Trophoblast cell (in vitro differentiated cells and primary cell): Measurements from ENCODE around the gene KCNAB2.
A peak's percentile ranks its signal among the peaks of the same experiment; 100 is the strongest.

Experiments
- DNase-seq, 2 donors: peaks; one replicate each; pipeline ENCODE4 v3.0.0-alpha.2; 2016
- H2AFZ ChIP-seq: 2 replicates; pipeline ENCODE4 v1.6.1; 2013; ENCODE audit warnings: low read length, moderate library complexity, mild to moderate bottlenecking; ENCODE audit not compliant: insufficient read depth, poor library complexity
- H2AK5ac ChIP-seq: 2 replicates; pipeline ENCODE4 v1.6.1; 2013; ENCODE audit warnings: mild to moderate bottlenecking, low read length
- H2BK120ac ChIP-seq: 2 replicates; pipeline ENCODE4 v1.6.1; 2013; ENCODE audit warnings: low read length, mild to moderate bottlenecking, moderate library complexity; ENCODE audit not compliant: insufficient read depth, poor library complexity
- H2BK12ac ChIP-seq: 2 replicates; pipeline ENCODE4 v1.6.1; 2013; ENCODE audit warnings: mild to moderate bottlenecking, low read length, moderate library complexity
- H2BK5ac ChIP-seq: 2 replicates; pipeline ENCODE4 v1.6.1; 2013; ENCODE audit warnings: low read length, low read depth, moderate library complexity, mild to moderate bottlenecking; ENCODE audit not compliant: poor library complexity
- H3K14ac ChIP-seq: 2 replicates; pipeline ENCODE4 v1.6.1; 2013; ENCODE audit warnings: mild to moderate bottlenecking, low read length
- H3K18ac ChIP-seq: 2 replicates; pipeline ENCODE4 v1.6.1; 2013; ENCODE audit warnings: mild to moderate bottlenecking, low read length
- H3K23ac ChIP-seq: 2 replicates; pipeline ENCODE4 v1.6.1; 2013; ENCODE audit warnings: low read length
- H3K27ac ChIP-seq: 2 replicates; pipeline ENCODE4 v1.5.1; 2013; ENCODE audit warnings: low read depth, mild to moderate bottlenecking, inconsistent platforms, low read length, moderate library complexity
- H3K27me3 ChIP-seq: 2 replicates; pipeline ENCODE4 v1.6.1; 2013; ENCODE audit warnings: inconsistent platforms, mild to moderate bottlenecking, low read length, moderate library complexity; ENCODE audit not compliant: insufficient read depth
- H3K36me3 ChIP-seq, 2 experiments: 1 replicate in 1 of 2; 2 replicates in 1 of 2; pipeline ENCODE4 v1.6.1; 2013; ENCODE audit warnings: low read length in 2 of 2, mild to moderate bottlenecking in 2 of 2, moderate library complexity in 1 of 2; ENCODE audit not compliant: insufficient read depth in 2 of 2, control insufficient read depth in 1 of 2
- H3K4ac ChIP-seq: 2 replicates; pipeline ENCODE4 v1.6.1; 2013; ENCODE audit warnings: low read depth, mild to moderate bottlenecking, low read length, moderate library complexity
- H3K4me1 ChIP-seq, 2 experiments: 1 replicate in 1 of 2; 2 replicates in 1 of 2; pipeline ENCODE4 v1.6.1; 2013; ENCODE audit warnings: low read length in 2 of 2, mild to moderate bottlenecking in 2 of 2, moderate library complexity in 1 of 2; ENCODE audit not compliant: insufficient read depth in 2 of 2, control insufficient read depth in 1 of 2
- H3K4me2 ChIP-seq: 2 replicates; pipeline ENCODE4 v1.6.1; 2013; ENCODE audit warnings: inconsistent platforms, mild to moderate bottlenecking, low read length, moderate library complexity
- H3K4me3 ChIP-seq: 2 replicates; pipeline ENCODE4 v1.5.1; 2013; ENCODE audit warnings: mild to moderate bottlenecking, low read depth, low read length, inconsistent platforms
- H3K79me1 ChIP-seq: one replicate; pipeline ENCODE4 v1.6.1; 2013; ENCODE audit warnings: low read length
- H3K79me2 ChIP-seq: 2 replicates; pipeline ENCODE4 v1.6.1; 2013; ENCODE audit warnings: low read length, mild to moderate bottlenecking; ENCODE audit not compliant: control insufficient read depth, insufficient read depth, poor library complexity
- H3K9ac ChIP-seq: 2 replicates; pipeline ENCODE4 v1.6.1; 2013; ENCODE audit warnings: mild to moderate bottlenecking, low read length
- H3K9me3 ChIP-seq: 2 replicates; pipeline ENCODE4 v1.6.1; 2013; ENCODE audit warnings: low read depth, mild to moderate bottlenecking, control low read depth, inconsistent platforms, low read length; ENCODE audit not compliant: insufficient read depth
- H4K12ac ChIP-seq: 2 replicates; pipeline ENCODE4 v1.6.1; 2013; ENCODE audit warnings: low read depth, mild to moderate bottlenecking, low read length, moderate library complexity
- H4K8ac ChIP-seq: 2 replicates; pipeline ENCODE4 v1.6.1; 2013; ENCODE audit warnings: low read depth, mild to moderate bottlenecking, low read length, moderate library complexity
- H4K91ac ChIP-seq: one replicate; pipeline ENCODE4 v1.6.1; 2013; ENCODE audit warnings: low read depth, mild to moderate bottlenecking, low read length, moderate library complexity
- WGBS: extraction: QIAGEN DNeasy Blood & Tissue Kit; methylation state at CpG from one replicate; pipeline ENCODE4 v1.1.7; 2013; ENCODE audit warnings: missing lambda C conversion rate; ENCODE audit not compliant: insufficient read length, insufficient coverage; ENCODE audit errors: extremely low coverage; 5-methylcytosine and 5-hydroxymethylcytosine counted together

The KCNAB2 gene

DNA sequence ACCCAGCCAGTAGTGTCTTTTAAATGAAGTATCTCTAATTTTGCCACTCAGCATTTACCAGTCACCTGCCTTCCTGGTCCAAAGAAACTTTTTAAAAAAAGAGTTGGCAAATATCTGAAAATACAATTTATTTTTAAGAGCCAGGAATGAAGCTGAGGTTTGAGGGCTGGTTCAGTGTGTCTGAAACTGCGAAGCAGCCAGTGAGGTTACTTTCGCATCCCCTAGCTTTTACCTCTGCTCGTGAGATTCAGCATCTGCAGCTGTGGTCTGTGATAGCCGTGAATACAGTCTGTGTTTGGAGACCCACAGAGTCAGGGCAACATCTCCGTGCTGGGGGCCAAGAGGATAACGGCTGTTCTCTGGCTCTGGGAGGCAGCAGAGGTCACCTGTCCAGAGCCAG is 21.3 kb upstream of the KCNAB2 start:
- Histone ChIP-seq H3K36me3 (no peaks in the 10 kb centered on the region), H3K4me1 (peaks cover 0 to 3% of the 10 kb centered on the region in 2 experiments), H2BK120ac (no peak overlapping the region), H3K27me3 (no peaks in the 10 kb centered on the region), H3K4me3 (no peak overlapping the region), H4K8ac (no peak overlapping the region), H3K23ac (no peak overlapping the region), H3K4me2 (no peak overlapping the region), H2BK12ac (no peak overlapping the region), H3K9me3 (no peaks in the 10 kb centered on the region), H3K9ac (no peak overlapping the region), H4K91ac (no peak overlapping the region), H2BK5ac (no peak overlapping the region), H3K27ac (no peak overlapping the region), H3K18ac (no peak overlapping the region), H3K4ac (no peak overlapping the region), H4K12ac (no peak overlapping the region), H3K79me2 (no peaks in the 10 kb centered on the region), H2AFZ (no peak overlapping the region), H3K14ac (no peak overlapping the region), H3K79me1 (no peaks in the 10 kb centered on the region), H2AK5ac (no peak overlapping the region)
- no peak for DNase-seq
- WGBS = no CpG with 5 or more reads among the region's 6 CpGs

DNA sequence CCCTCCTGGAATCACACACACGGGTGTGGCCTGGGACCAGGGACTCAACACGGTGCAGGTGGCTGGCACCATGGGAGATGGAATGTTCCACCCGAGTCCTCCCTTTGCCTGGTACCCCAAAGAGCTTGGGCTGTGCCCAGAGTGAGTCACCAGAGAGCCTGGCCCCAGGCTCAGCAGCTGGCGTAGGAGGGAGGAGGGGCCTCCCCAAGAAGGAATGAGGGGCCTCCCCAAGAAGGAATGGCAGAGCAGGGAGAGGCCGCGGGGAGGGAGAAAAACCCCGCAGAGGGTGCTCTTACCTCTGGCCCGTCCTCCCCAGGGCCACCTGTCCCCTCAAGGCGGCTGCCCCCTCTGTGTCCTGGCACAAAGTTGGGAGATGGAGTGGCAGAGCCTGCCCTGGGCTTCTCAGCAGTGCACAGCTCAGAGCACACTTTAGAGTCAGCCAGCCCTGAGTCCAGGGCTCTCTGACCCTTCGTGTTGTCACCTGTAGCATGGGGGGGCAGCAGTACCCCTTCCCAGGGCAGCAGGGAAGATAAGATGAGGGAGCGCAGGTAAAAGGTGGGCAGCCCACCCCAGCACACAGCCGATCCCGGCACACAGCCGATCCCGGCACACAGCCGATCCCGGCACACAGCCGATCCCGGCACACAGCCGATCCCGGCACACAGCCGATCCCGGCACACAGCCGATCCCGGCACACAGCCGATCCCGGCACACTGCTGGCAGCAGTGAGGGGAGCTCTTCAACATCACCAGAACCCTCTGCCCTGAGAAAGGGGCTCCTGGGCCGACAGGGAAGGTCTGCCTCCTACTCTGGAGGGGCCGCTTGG is 20.2 kb upstream of the KCNAB2 start:
- WGBS = no CpG with 5 or more reads among the region's 29 CpGs
- no peak overlapping the region for H2AK5ac ChIP-seq
- no peak overlapping the region for H3K4me2 ChIP-seq
- H3K27ac ChIP-seq = no peak overlapping the region
- no peak overlapping the region for H3K23ac ChIP-seq
- no peaks in the 10 kb centered on the region for H3K36me3 ChIP-seq
- no peaks in the 10 kb centered on the region for H3K9me3 ChIP-seq
- no peak overlapping the region for H2BK120ac ChIP-seq
- no peak overlapping the region for H4K91ac ChIP-seq
- no peaks in the 10 kb centered on the region for H3K27me3 ChIP-seq
- no peaks in the 10 kb centered on the region for H3K79me2 ChIP-seq
- H2BK12ac ChIP-seq = no peak overlapping the region
- no peaks in the 10 kb centered on the region for H3K79me1 ChIP-seq
- H3K4ac ChIP-seq = no peak overlapping the region
- H3K14ac ChIP-seq = no peak overlapping the region
- H3K9ac ChIP-seq = no peak overlapping the region
- no peak overlapping the region for H4K8ac ChIP-seq
- H3K4me1 ChIP-seq = peaks cover 0 to 3% of the 10 kb centered on the region in 2 experiments
- DNase-seq = no peak
- H3K18ac ChIP-seq = no peak overlapping the region
- H2BK5ac ChIP-seq = no peak overlapping the region
- H3K4me3 ChIP-seq = no peak overlapping the region
- H2AFZ ChIP-seq = no peak overlapping the region
- no peak overlapping the region for H4K12ac ChIP-seq

- Histone ChIP-seq H3K27ac (no peak overlapping the region), H3K9ac (no peak overlapping the region), H3K79me2 (no peaks in the 10 kb centered on the region), H2BK12ac (no peak overlapping the region), H3K4me1 (peaks cover 0 to 3% of the 10 kb centered on the region in 2 experiments), H2AK5ac (no peak overlapping the region), H4K8ac (no peak overlapping the region), H4K12ac (no peak overlapping the region), H2AFZ (no peak overlapping the region), H3K18ac (no peak overlapping the region), H3K27me3 (no peaks in the 10 kb centered on the region), H3K9me3 (no peaks in the 10 kb centered on the region), H3K36me3 (no peaks in the 10 kb centered on the region), H3K4ac (no peak overlapping the region), H4K91ac (no peak overlapping the region), H3K14ac (no peak overlapping the region), H3K4me3 (no peak overlapping the region), H3K23ac (no peak overlapping the region), H2BK5ac (no peak overlapping the region), H3K4me2 (no peak overlapping the region), H3K79me1 (no peaks in the 10 kb centered on the region), H2BK120ac (no peak overlapping the region)
- WGBS = no CpG with 5 or more reads among the region's 34 CpGs
- peak; percentile 43 to 50 for DNase-seq
Measured at GRCh38 chr1:6026095-6026809, 19.4 kb upstream of the KCNAB2 start.

- no peak overlapping the region for H3K4me3 ChIP-seq
- DNase-seq = no peak
- no peaks in the 10 kb centered on the region for H3K79me2 ChIP-seq
- no peaks in the 10 kb centered on the region for H3K36me3 ChIP-seq
- H3K27me3 ChIP-seq = no peaks in the 10 kb centered on the region
- no peak overlapping the region for H3K14ac ChIP-seq
- H2BK120ac ChIP-seq = no peak overlapping the region
- H3K9ac ChIP-seq = no peak overlapping the region
- no peak overlapping the region for H4K12ac ChIP-seq
- H2AK5ac ChIP-seq = no peak overlapping the region
- no peak overlapping the region for H2BK5ac ChIP-seq
- no peak overlapping the region for H4K8ac ChIP-seq
- H4K91ac ChIP-seq = no peak overlapping the region
- no peak overlapping the region for H3K4me2 ChIP-seq
- H2BK12ac ChIP-seq = no peak overlapping the region
- H3K27ac ChIP-seq = no peak overlapping the region
- peaks cover 0 to 3% of the 10 kb centered on the region in 2 experiments for H3K4me1 ChIP-seq
- no peak overlapping the region for H2AFZ ChIP-seq
- WGBS = no CpG with 5 or more reads among the region's 10 CpGs
- no peaks in the 10 kb centered on the region for H3K79me1 ChIP-seq
- H3K4ac ChIP-seq = no peak overlapping the region
- H3K23ac ChIP-seq = no peak overlapping the region
- no peaks in the 10 kb centered on the region for H3K9me3 ChIP-seq
- no peak overlapping the region for H3K18ac ChIP-seq
Measured at GRCh38 chr1:6027591-6027990, 18.1 kb upstream of the KCNAB2 start.
